Panc1 (cell line): ENCODE results near the gene PIAS1. TPM values are rescaled to one million over a fixed set of nuclear protein-coding genes. Genes with fewer than 3 reads are reported as not detected.

ENCODE experiments used
- ATAC-seq: fragments of 200-7000 bp; cut with Tn5 transposase; 2 replicates; pipeline ENCODE4 v1.9.1; 2020; ENCODE audit warnings: mild to moderate bottlenecking, moderate library complexity
- BruUV-seq: library from RNA; stranded (reverse); fragments of 400-500 nt; replicated peaks from 2 replicates; lab custom pipeline; 2021; lab: Mats Ljungman, UMichigan
- CTCF ChIA-PET: fragments of 300-600 bp; sonication (Branson Sonifier 250); formaldehyde crosslinking; loops from one replicate; lab custom pipeline; 2022; ENCODE audit warnings: antibody characterized with exemption; lab: Charles Lee
- POLR2A ChIA-PET: fragments of 300-600 bp; sonication (Branson Sonifier 250); formaldehyde crosslinking; loops from one replicate; lab custom pipeline; 2022; ENCODE audit warnings: antibody characterized with exemption; lab: Charles Lee
- DNase-seq: peaks from one replicate; pipeline ENCODE4 v3.0.0-alpha.2; 2010; ENCODE audit warnings: low read depth, low spot score
- H3K27ac ChIP-seq: 2 replicates; pipeline ENCODE4 v1.5.1; 2011; ENCODE audit warnings: mild to moderate bottlenecking, low read length, inconsistent platforms
- H3K27me3 ChIP-seq: fragments of 200-500 bp; sonication (Bioruptor generic); 2 replicates; pipeline ENCODE4 v1.6.0; 2014; ENCODE audit warnings: low read length, inconsistent platforms; ENCODE audit not compliant: control insufficient read depth, insufficient read depth
- H3K36me3 ChIP-seq: fragments of 200-500 bp; sonication (Bioruptor generic); 2 replicates; pipeline ENCODE4 v1.5.1; 2014; ENCODE audit warnings: inconsistent platforms, mild to moderate bottlenecking, low read length, moderate library complexity; ENCODE audit not compliant: control insufficient read depth, insufficient read depth
- H3K4me1 ChIP-seq: 2 replicates; pipeline ENCODE4 v1.5.1; 2011; ENCODE audit warnings: inconsistent platforms, mild to moderate bottlenecking, low read length, moderate library complexity; ENCODE audit not compliant: control insufficient read depth, insufficient read depth
- H3K4me3 ChIP-seq, 2 experiments: 2 replicates each; pipeline ENCODE4 v1.5.1; 2011 to 2012; ENCODE audit warnings: low read depth in 2 of 2, low read length in 2 of 2, mild to moderate bottlenecking in 2 of 2, inconsistent platforms in 1 of 2, moderate library complexity in 1 of 2
- H3K9me3 ChIP-seq: fragments of 200-500 bp; sonication (Bioruptor generic); 2 replicates; pipeline ENCODE4 v1.5.1; 2014; ENCODE audit warnings: low read depth, mild to moderate bottlenecking, inconsistent platforms, low read length, moderate library complexity; ENCODE audit not compliant: control insufficient read depth, insufficient read depth
- CTCF ChIP-seq: fragments of 450-650 bp; IDR thresholded peaks from 2 replicates; pipeline ENCODE4 v1.5.1; 2017; ENCODE audit warnings: mild to moderate bottlenecking
- POLR2AphosphoS5 ChIP-seq: IDR thresholded peaks from 2 replicates; pipeline ENCODE4 v1.6.1; 2012; ENCODE audit warnings: mild to moderate bottlenecking, low read depth, low read length, moderate library complexity
- REST ChIP-seq, 2 experiments: IDR thresholded peaks; 2 replicates each; pipeline ENCODE4 v1.6.1; 2011 to 2012; ENCODE audit warnings: low read depth in 2 of 2, control low read depth in 1 of 2, low read length in 1 of 2, mild to moderate bottlenecking in 1 of 2, moderate library complexity in 1 of 2; ENCODE audit not compliant: insufficient read depth in 1 of 2
- SIN3A ChIP-seq: IDR thresholded peaks from 2 replicates; pipeline ENCODE4 v1.6.1; 2012; ENCODE audit warnings: low read depth, mild to moderate bottlenecking, low read length, moderate library complexity, borderline replicate concordance; ENCODE audit not compliant: insufficient read depth
- TCF7L2 ChIP-seq: IDR thresholded peaks from 2 replicates; pipeline ENCODE4 v1.6.1; 2011; ENCODE audit warnings: mild to moderate bottlenecking, low read depth, low read length, inconsistent platforms
- in situ Hi-C: cut with HindIII; loops from 2 replicates; pipeline ENCODE4 v1.10.0; 2016; ENCODE audit warnings: low sequenced_read_pairs, low pct_unique_long_range_greater_than_20kb
- intact Hi-C: fragments of 100-400 bp; cut with micrococcal nuclease; formaldehyde crosslinking; loops from one replicate; pipeline ENCODE4 v1.10.0; 2022; ENCODE audit not compliant: unreplicated experiment
- total RNA-seq: library from RNA; stranded (reverse); gene quantifications from one replicate; pipeline ENCODE4 v1.2.1, GENCODE V29; 2021; ENCODE audit not compliant: unreplicated experiment

PIAS1 gene
- total RNA-seq, 1 experiment from 2014 or later = 44.5 TPM

- TF ChIP-seq CTCF = no peak
- no peak for TF ChIP-seq SIN3A
- TF ChIP-seq POLR2AphosphoS5 = no peak
- no peak for TF ChIP-seq REST (IDR thresholded peaks at IDR 0.05; ENCODE audit: insufficient read depth in 1 of 2, low read depth in 2 of 2, low read length in 1 of 2)
- no peak for TF ChIP-seq TCF7L2
- ATAC-seq = no peak
- DNase-seq = no peak
- H3K4me3 ChIP-seq = no peak overlapping the region
- no peaks in the 10 kb centered on the region for H3K9me3 ChIP-seq
- H3K27ac ChIP-seq = no peak overlapping the region
- intact Hi-C loops = no loop called here
- no peaks in the 10 kb centered on the region for H3K27me3 ChIP-seq
- H3K36me3 ChIP-seq = no peaks in the 10 kb centered on the region
- POLR2A ChIA-PET = no interaction called here
- no TSS peak for BruUV-seq
- H3K4me1 ChIP-seq = peaks cover 27% of the 10 kb centered on the region; the same call in 1 of the 2 replicates
- CTCF ChIA-PET = interaction anchor here (0.8 kb wide), 1 partner anchor 14 kb away, joined by 9 read pairs; no protein-coding TSS in a partner anchor
- in situ Hi-C loops = no loop called here
These were observed 58.6 kb downstream of the PIAS1 start for GRCh38 chr15:68112706-68113105.

GRCh38 chr15:68113273-68113672, 59.2 kb downstream of the PIAS1 start:
- Histone ChIP-seq H3K4me1 (peaks cover 27% of the 10 kb centered on the region; the same call in 1 of the 2 replicates), H3K36me3 (no peaks in the 10 kb centered on the region), H3K27me3 (no peaks in the 10 kb centered on the region), H3K9me3 (no peaks in the 10 kb centered on the region), H3K4me3 (no peak overlapping the region), H3K27ac (no peak overlapping the region)
- no peak for ATAC-seq
- BruUV-seq = no TSS peak
- in situ Hi-C loops = no loop called here
- ChIA-PET CTCF (interaction anchor here (0.8 kb wide), 1 partner anchor 13 kb away, joined by 9 read pairs; no protein-coding TSS in a partner anchor), POLR2A (no interaction called here)
- no peak for DNase-seq
- TF ChIP-seq POLR2AphosphoS5 (no peak), REST (IDR thresholded peaks at IDR 0.05; ENCODE audit: insufficient read depth in 1 of 2, low read depth in 2 of 2, low read length in 1 of 2) (no peak), SIN3A (no peak), TCF7L2 (no peak), CTCF (no peak)
- intact Hi-C loops = no loop called here
